Osteoblast (primary cell): ENCODE data around the gene PML. TPM values are rescaled to one million over a fixed set of nuclear protein-coding genes. Genes with fewer than 3 reads are reported as not detected.

Experiments used
- DNase-seq: peaks from one replicate; pipeline ENCODE4 v3.0.0; 2011; ENCODE audit warnings: low spot score, mixed read lengths; ENCODE audit not compliant: insufficient read length; ENCODE audit errors: missing footprints
- H2AFZ ChIP-seq: 2 replicates; pipeline ENCODE4 v1.6.0; 2011; ENCODE audit warnings: mild to moderate bottlenecking, low read length
- H3K27ac ChIP-seq: 2 replicates; pipeline ENCODE4 v1.5.1; 2011; ENCODE audit warnings: mild to moderate bottlenecking, low read depth, low read length, moderate library complexity
- H3K27me3 ChIP-seq: 2 replicates; pipeline ENCODE4 v1.6.0; 2012; ENCODE audit warnings: mild to moderate bottlenecking, control low read depth, inconsistent platforms, low read length, moderate library complexity; ENCODE audit not compliant: insufficient read depth
- H3K36me3 ChIP-seq: 2 replicates; pipeline ENCODE4 v1.5.1; 2011; ENCODE audit warnings: mild to moderate bottlenecking, low read length, control low read depth, moderate library complexity; ENCODE audit not compliant: insufficient read depth
- H3K4me1 ChIP-seq: 2 replicates; pipeline ENCODE4 v1.5.1; 2011; ENCODE audit warnings: mild to moderate bottlenecking, low read length, control low read depth, moderate library complexity; ENCODE audit not compliant: insufficient read depth
- H3K4me2 ChIP-seq: 2 replicates; pipeline ENCODE4 v1.6.0; 2011; ENCODE audit warnings: mild to moderate bottlenecking, low read length; ENCODE audit not compliant: insufficient read depth
- H3K4me3 ChIP-seq: fragments of 200-600 bp; sonication (generic); 3 replicates; pipeline ENCODE4 v1.5.1; 2012; ENCODE audit warnings: mild to moderate bottlenecking, low read length, inconsistent platforms; ENCODE audit not compliant: insufficient read depth
- H3K79me2 ChIP-seq: 2 replicates; pipeline ENCODE4 v1.6.0; 2012; ENCODE audit warnings: mild to moderate bottlenecking, low read length, control low read depth, inconsistent platforms; ENCODE audit not compliant: insufficient read depth
- H3K9me3 ChIP-seq: 2 replicates; pipeline ENCODE4 v1.5.1; 2011; ENCODE audit warnings: low read depth, low read length, control low read depth
- H4K20me1 ChIP-seq: 2 replicates; pipeline ENCODE4 v1.6.0; 2012; ENCODE audit warnings: mild to moderate bottlenecking, low read length, control low read depth; ENCODE audit not compliant: insufficient read depth
- total RNA-seq: library from RNA; depleted of rRNA; stranded (reverse); fragments of >200 nt; gene quantifications from 2 replicates; pipeline ENCODE4 v1.2.3, GENCODE V29; 2012
- TF ChIP-seq, protein P1 (sequence below): IDR thresholded peaks from 2 replicates; pipeline ENCODE4 v1.5.1; 2011; ENCODE audit warnings: mild to moderate bottlenecking, low read depth, low read length, moderate library complexity; ENCODE audit errors: extremely low read depth

The PML gene
- total RNA-seq, 1 donor, result 46.7 TPM

DNA sequence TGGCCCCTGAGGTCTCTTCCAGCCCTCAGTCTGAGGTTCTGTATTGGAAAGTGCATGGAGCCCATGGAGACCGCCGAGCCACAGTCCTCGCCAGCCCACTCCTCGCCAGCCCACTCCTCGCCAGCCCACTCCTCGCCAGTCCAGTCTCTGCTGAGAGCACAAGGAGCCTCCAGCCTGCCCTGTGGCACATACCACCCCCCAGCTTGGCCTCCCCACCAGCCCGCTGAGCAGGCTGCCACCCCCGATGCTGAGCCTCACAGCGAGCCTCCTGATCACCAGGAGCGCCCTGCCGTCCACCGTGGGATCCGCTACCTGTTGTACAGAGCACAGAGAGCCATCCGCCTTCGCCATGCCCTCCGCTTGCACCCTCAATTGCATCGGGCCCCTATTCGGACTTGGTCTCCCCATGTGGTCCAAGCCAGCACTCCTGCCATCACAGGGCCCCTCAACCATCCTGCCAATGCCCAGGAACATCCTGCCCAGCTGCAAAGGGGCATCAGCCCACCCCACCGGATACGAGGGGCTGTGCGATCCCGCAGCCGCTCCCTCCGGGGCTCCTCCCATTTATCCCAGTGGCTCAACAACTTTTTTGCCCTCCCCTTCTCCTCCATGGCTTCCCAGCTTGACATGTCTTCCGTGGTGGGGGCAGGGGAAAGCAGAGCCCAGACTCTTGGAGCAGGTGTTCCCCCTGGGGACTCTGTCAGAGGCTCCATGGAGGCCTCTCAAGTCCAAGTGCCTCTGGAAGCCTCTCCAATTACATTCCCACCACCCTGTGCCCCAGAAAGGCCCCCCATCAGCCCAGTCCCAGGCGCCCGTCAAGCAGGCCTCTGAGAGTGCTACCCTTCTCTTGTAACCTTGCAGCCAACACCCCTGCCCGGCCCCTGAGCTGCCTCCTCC, 40.9 kb downstream of the PML start:
- H3K4me3 ChIP-seq, result no peak overlapping the region
- H3K4me2 ChIP-seq, result no peak overlapping the region
- peaks cover 3% of the 10 kb centered on the region for H3K79me2 ChIP-seq
- no peak overlapping the region for H3K27ac ChIP-seq
- peak; percentile 23 for DNase-seq
- peaks cover 53% of the 10 kb centered on the region for H3K36me3 ChIP-seq
- no peak overlapping the region for H2AFZ ChIP-seq
- no peaks in the 10 kb centered on the region for H3K27me3 ChIP-seq
- H4K20me1 ChIP-seq, result peaks cover 13% of the 10 kb centered on the region
- H3K4me1 ChIP-seq, result peaks cover 21% of the 10 kb centered on the region
- no peaks in the 10 kb centered on the region for H3K9me3 ChIP-seq
- TF ChIP-seq, protein P1, sequence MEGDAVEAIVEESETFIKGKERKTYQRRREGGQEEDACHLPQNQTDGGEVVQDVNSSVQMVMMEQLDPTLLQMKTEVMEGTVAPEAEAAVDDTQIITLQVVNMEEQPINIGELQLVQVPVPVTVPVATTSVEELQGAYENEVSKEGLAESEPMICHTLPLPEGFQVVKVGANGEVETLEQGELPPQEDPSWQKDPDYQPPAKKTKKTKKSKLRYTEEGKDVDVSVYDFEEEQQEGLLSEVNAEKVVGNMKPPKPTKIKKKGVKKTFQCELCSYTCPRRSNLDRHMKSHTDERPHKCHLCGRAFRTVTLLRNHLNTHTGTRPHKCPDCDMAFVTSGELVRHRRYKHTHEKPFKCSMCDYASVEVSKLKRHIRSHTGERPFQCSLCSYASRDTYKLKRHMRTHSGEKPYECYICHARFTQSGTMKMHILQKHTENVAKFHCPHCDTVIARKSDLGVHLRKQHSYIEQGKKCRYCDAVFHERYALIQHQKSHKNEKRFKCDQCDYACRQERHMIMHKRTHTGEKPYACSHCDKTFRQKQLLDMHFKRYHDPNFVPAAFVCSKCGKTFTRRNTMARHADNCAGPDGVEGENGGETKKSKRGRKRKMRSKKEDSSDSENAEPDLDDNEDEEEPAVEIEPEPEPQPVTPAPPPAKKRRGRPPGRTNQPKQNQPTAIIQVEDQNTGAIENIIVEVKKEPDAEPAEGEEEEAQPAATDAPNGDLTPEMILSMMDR, result no peak

DNA sequence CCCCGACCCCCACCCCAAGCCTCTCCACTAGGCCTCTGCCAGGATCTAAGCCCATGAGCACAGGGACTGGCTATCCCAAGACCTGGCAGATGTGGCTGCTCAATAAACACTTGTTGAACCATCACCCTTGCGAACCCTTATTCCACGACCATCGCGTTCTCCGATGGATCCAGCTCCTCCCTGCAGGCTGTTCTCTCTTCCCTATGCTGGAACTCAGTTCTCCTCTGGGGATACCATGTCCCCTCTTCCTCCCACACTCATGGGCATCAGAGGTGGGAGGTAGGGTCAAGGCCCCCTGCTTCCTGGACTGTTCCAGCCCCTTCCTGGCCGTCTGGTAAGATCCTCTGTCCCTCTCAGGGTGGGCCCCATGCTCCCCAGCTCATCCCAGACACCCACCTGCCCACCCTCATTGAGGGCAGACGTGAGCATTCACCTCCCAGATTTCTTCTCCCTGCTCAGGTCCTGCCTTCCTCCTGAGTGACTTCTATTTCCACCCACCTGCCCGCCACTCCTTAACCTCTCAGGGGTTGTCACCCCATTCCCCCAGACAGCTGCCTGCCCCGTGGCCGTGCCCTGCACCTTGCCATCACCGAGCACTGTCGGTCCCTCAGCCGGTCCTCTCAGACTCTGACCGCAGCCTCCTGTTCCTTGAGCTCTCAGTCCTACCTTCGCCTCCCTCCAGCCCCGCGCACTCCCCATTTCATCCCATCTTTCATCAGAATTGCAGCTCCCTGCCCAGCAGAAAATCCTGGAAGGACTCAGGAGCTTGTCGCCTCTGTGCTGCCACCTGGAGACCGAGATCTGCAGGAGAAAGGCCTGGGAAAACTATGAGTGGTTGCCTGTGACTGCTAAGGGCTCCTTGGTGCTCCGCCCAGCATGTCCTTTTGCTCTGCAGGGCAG, 42.0 kb downstream of the PML start:
- H3K4me1 ChIP-seq, result peaks cover 32% of the 10 kb centered on the region
- no peaks in the 10 kb centered on the region for H3K9me3 ChIP-seq
- peaks cover 3% of the 10 kb centered on the region for H3K79me2 ChIP-seq
- H3K4me3 ChIP-seq, result no peak overlapping the region
- peaks cover 9% of the 10 kb centered on the region for H4K20me1 ChIP-seq
- DNase-seq, result peak; percentile 92
- no peaks in the 10 kb centered on the region for H3K27me3 ChIP-seq
- H3K27ac ChIP-seq, result no peak overlapping the region
- TF ChIP-seq, protein P1, result peak; percentile 58
- H3K4me2 ChIP-seq, result no peak overlapping the region
- H2AFZ ChIP-seq, result no peak overlapping the region
- H3K36me3 ChIP-seq, result peaks cover 55% of the 10 kb centered on the region

DNA sequence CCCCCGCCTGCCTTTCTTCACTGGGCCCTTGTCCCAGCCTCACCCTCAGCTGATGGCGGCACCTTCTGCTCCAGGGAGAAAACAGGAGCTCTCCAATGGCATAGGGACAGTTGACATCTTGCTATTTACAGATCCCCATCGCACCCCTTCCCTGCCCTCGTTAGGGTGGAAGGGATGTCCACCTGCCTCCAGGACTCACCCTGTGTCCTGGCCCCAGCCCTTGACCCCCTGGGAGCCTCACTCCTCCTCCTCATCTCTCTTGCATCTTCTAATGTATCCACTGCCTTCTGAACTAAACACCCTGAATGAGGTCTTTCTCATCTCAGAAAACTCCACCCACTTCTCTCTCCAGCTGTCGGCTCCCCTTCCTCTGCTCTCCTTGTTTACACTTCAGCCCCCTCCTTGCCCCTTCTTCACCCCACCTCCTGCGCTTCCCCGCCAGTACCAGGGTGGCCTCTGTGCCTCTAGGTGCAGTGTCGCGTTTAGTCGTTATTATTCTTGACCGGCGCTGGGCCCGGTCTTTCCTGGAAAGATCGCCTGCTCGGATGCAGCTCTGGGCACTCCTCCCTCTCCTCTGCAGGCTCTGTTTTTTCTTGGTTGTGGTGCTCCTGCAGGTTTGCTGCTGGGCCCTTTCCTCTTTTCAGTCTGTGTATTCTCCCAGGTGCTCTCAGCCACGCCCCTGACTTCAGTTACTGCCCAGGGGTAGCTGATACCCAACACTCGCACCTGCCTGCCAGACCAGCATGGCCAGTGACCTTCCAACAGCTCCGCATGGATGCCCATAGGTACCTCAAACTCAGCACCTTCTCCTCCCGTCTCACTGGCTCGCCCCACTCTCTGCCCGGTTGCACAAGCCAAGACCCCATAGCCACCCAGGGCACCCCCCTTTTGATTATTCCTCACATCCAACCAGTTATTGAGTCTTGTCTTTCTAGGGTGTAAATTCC, 42.9 kb downstream of the PML start:
- no peak overlapping the region for H2AFZ ChIP-seq
- TF ChIP-seq, protein P1, result no peak

More for the DNA sequence above, 42.9 kb downstream of the PML start:
- Histone ChIP-seq H3K36me3 (peaks cover 58% of the 10 kb centered on the region), H3K4me2 (no peak overlapping the region), H3K79me2 (peaks cover 3% of the 10 kb centered on the region), H3K9me3 (no peaks in the 10 kb centered on the region), H3K4me3 (no peak overlapping the region), H3K4me1 (peaks cover 34% of the 10 kb centered on the region), H3K27ac (no peak overlapping the region), H4K20me1 (peaks cover 9% of the 10 kb centered on the region), H3K27me3 (no peaks in the 10 kb centered on the region)
- DNase-seq, result peak; percentile 65
